RCC 7860 (cell line): ENCODE data around the gene EIF3L.

Source experiments
- DNase-seq: peaks from one replicate; pipeline ENCODE4 v3.0.0-alpha.2; 2015; ENCODE audit warnings: low spot score
- FAIRE-seq: peaks from 2 replicates; lab custom pipeline; 2012; peaks lifted over from hg19 to GRCh38; lab: Jason Lieb, UNC

EIF3L gene

DNA sequence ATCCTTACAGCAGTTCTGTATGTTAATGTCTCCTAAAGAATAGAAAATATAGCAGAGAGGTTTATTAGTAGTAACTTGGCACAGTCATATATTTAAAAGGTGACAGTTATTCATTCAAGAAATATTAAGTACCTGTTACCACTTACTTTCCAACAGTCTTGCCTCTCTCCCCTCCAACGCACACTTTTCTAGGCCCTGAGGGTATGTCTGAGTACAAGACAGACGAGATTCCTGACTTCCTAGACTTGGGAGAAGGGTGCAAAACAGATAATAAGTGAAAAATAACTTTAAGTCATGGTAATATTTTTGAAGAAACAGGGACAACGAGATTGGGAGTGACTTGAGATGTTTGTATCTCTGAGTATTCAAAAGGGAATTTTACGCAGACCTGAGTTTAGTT is 1.6 kb downstream of the EIF3L start:
- DNase-seq (no peak), FAIRE-seq (no peak)

DNA sequence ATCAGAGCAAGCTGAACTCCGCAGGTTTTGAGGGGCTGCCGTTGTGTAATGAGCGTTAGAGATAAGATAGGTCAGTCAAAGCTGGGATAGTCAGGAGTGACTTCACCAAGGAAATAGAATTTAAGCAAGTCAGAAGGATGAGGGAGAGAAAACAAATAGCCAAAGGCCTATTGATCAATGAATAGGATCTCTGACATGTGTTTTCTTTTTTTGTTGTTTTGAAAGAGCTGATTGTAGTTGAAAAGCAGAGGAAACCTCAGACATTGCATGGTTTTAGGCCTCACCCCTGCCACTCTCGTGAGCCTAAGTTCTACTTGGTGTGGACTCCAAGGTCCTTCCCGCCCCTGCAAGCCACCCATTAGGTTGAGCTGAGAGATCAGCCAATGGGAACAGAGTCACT is 3.2 kb downstream of the EIF3L start:
- no peak for FAIRE-seq

DNA sequence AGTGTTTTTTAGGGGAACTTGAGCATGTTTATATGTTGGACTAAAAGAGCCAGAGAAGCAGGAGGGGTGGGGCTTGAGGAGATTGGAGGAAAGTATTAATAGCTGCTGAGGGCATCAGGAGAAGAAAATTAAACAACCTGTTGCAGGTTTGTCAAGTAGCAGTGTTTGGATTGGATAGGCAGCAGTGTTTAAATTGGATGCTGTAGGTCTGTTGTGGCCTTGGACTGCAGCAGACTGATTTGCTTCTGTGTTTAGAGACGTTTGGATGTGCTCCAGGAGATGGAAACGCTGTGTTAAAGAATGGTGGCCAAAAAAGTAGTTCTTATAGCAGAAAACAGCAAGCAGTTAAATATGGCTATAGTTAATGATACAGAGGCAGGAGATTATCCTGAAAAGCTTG is 5.7 kb downstream of the EIF3L start:
- DNase-seq, result no peak
- FAIRE-seq, result no peak

More for the DNA sequence above, 3.2 kb downstream of the EIF3L start:
- no peak for DNase-seq

DNA sequence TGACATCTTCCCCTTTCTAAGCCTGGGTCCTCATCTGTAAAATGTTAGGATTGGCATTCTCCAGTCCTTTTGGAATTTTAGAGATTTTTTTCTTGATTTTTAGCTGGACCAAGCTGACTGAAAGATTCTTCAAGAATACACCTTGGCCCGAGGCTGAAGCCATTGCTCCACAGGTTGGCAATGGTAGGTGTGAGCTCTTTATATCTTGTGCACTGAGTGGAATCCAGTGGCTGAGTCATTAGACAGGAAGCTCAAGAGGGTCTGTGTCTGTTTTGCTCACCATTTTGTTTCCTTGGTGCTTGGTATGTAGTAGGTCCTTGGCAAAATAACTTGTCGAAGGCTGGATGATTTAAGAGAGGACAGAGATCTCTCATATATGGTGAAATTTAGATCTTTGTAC is 6.2 kb downstream of the EIF3L start:
- no peak for FAIRE-seq
- DNase-seq, result no peak

DNA sequence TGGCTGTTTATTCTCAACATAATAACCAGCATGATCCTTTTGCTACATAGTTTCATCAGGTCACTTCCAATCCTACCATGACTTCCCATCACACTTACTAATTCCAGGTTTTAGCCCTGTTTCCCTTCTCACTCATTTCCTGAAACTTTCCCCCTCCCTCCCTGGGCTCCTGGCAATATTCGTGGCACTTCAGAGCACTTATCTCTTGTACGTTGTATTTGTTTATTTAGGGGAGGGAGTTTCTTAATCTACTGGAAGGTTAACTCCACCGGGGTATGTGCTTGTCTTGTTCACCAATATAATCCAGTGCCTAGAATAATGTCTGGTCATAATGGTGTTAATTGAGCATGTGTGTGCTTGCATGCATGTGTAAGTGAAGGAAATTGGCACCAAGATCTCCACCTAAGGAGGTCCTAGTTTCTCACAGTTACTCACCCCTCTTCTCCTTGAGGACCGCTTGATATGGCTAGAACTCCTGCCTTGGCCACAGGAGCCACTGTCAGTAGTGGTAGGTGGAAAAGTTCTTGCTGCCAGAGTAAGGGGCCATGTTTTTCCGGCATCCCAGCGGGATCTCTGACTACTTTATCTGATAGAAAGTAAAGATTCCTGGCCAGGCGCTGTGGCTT is 11.7 kb downstream of the EIF3L start:
- FAIRE-seq (no peak), DNase-seq (no peak)

DNA sequence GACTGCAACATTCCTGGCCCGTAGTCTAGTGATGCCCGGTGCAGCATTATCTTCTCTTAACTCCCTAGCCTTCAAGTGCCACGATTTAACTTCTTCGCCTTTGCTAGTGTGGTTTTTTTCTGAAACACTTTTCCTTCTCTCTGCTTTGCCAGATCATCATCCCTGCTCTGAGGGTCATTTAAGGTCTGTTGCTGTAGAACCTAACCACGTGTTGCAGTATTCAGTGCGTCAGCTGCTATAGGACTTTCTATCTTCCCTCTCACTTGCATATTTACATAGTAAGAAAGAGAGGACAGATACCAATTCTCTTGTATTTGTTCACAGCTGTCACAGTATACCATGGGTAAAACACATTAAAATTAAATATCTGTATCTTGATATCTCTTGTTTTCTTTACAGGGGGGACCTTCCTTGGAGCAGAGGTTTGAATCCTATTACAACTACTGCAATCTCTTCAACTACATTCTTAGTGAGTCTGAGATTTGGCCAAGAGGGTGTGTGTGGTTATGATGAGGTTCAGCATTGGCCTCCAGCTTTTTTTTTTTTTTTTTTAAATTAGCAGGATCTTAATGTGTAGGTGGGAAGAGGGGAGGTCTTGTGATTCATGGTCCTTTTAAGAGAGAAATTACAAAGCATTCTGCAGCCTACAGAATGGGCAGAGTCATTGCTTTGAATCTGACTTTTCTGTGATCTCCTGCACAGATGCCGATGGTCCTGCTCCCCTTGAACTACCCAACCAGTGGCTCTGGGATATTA is 13.5 kb downstream of the EIF3L start:
- no peak for DNase-seq
- no peak for FAIRE-seq

DNA sequence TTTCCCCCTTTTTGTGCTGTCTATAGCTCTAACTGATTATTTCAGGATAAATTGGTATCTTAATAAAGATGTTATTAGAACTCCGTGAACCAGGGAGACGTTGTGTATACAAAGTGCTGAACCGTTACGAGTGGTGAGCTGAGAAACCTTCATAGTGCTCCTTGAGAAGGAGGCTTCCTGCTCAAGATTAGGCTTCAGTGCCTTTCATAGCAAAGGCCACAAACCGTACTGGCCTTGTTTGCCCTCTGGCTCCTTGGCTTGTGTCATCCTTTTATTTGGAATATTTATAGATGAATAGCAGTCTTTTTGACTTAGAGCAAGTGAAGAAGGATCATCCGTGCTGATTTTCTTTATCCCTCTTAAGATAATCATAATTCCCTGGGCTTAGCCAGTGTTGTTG is 16.3 kb downstream of the EIF3L start:
- FAIRE-seq, result no peak
- no peak for DNase-seq

DNA sequence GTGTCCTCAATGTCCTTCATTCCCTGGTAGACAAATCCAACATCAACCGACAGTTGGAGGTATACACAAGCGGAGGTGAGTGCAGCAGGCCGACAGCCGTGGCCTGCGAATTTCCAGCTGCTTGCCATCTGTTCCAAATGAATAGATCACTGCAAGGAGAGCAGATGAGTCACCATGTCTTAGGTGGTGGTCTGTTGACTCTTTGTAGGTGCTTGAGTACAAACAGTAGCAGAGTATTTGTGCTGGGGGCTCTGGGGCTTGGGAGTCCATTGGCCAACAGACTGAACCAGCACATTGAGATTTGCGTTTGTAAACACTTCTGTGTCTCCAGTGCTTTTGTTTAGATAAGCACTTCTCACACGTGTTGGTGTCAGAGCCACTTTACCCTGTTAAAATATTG is 21.1 kb downstream of the EIF3L start:
- FAIRE-seq (no peak), DNase-seq (no peak)

DNA sequence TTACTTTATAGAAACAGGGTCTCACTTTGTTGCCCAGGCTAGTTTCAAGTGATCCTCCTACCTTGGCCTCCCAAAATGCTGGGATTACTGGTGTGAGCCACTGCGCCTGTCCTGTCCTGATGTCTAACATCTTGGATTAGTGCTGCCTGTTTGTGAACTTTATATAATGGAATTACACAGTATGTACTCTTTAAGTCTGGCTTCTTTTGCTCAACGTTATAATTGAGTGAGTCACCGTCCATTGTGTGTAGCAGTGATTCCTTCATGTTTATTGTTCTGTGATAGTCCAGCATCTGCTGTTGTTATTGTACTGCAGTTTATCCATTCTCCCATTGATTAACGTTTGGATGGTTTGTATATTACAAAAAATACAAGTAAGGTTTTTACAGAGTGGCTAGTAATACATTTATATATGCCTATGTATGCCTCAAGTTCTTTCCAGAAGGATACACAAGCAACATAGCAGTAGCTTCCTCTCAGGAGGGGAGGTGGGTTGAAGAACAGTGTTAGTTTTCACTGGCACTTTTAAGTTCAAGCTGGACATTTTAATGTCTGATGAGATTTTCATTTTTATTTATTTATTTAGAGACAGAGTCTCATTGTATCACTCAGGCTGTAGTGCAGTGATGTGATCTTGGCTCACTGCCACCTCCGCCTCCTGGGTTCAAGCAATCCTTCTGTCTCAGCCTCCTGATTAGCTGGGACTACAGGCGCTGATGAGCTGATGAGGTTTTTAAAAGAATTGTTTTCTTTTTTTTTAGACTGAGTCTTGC is 31.6 kb downstream of the EIF3L start:
- DNase-seq (no peak), FAIRE-seq (no peak)

DNA sequence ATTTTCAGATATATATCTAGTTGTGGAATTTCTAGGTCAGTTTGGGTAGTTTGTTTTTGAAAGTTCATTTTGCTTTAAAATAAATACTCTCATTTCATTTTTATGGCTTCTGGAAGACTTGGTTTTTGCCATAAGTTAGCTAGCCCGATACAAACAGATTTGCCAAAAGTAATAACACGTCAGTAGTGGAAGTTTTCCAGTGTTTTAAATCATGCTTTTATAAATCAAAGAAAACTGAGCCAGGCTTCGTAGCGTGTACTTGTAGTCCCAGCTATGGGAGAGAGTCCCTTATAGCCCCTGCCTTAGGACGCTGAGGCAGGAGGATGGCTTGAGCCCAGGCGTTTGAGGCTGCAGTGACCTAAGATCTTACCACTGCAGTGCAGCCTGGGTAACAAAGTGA is 35.2 kb downstream of the EIF3L start:
- FAIRE-seq, result no peak
- no peak for DNase-seq

DNA sequence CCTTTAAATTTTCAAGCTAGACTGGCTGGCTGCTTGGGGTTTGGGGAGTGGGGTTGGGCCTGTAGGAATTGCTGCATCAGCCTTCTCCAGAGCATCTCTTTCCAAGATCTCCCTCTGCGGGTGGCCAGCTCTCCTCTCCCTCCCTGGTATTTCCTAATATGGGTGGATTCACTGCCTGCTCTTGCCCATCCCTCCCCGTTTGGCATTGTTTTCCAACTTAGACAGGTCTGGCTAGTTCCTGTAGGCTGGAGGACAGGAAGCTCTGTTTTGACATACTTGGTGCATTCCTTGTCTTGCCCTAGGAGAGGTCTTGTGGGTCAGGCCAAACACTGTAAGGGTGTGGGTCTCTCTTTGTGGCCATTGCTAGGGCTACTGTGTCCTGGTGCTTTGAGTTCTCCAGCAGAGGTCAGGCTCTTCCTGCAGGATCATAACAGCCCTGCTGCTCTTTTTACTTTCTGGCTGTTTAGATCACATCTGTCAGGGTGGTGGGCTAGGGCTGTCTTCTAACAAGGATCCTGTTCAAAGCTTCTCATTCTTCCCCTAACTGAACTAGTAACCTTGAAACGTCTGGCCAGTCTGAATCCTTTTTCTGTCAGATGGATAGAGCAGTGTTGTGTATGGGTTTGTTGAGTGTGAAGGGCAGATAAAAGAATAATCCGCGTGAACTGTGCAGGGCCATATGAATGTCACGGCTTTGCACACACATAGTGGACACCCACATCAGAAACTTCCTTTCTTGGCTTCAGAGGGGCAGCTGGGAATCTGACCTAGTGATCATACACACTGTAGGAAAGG is 38.6 kb downstream of the EIF3L start:
- DNase-seq (no peak), FAIRE-seq (no peak)

DNA sequence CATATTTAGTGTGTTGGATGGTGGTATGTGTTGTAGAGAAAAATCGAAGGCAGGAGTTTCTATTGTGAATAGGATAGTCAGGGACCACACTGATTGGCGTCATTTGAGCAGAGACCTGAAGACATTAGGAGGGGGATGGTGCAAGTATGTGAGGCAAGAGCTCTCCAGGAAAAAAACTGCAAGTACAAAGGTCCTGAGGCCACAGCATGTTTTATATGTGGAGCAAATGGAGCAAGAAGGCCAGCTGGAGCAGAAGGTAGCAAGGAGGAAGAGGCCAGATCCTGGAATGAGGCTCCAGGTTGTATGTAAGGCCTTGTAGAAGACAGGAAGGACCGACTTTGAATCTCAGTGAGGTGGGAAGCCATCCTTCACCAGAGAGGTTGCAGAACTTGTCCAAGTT is 42.7 kb downstream of the EIF3L start:
- DNase-seq (no peak), FAIRE-seq (no peak)

DNA sequence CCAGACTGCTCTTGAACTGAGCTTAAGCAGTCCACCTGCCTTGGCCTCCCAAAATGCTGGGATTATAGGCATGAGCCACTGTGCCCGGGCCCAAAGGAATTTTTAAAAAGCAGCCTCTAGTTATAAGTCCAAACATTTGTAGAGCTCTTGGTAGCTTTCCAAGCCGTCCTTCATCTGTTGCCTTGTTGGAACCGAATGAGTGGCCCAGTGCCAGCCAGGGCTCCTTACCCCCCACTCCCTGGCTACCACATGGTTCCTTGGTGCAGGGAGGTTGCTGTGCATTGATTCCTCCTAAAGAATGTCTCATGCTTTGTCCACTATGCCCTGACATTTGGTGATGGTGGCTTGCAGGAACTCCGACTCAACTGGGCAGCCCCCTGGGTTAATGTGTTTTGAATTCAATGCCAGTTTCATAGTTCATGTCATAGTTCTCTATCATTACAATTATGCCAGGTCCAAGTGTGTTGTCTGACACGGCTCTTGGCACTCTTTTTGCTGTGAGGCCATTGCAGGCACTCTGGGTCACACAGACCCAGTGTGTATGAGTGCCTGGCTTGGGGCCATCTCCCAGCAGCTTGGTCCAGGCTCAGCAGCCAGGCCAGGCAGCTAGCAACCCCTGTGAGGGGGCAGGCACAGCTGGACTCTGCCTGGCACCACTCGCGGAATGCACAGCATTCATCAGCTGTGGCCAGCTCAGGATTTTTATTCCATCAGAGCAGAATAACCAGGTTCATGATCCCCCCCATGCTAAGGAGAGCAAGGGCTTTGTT is 43.5 kb downstream of the EIF3L start:
- FAIRE-seq, result no peak
- DNase-seq, result no peak

DNA sequence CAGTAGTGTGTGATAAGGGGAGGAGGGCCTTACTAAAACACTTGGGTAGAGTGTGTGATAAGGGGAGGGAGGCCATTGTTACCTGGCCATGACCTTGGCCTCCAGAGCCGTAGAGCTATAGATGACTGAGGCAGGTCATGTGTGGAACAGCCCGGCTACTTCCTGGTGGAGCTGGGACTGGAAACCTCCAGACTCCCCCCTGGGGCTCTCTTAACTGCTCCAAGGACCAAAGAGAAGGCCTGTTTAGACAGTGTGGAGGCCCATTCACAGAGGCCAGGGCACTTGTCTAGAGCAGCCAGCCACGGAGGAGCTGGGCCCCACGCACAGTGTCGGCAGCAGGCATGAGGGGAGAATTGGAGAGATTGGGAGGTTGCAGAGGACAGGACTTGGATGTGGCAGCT is 44.4 kb downstream of the EIF3L start:
- DNase-seq (no peak), FAIRE-seq (no peak)

DNA sequence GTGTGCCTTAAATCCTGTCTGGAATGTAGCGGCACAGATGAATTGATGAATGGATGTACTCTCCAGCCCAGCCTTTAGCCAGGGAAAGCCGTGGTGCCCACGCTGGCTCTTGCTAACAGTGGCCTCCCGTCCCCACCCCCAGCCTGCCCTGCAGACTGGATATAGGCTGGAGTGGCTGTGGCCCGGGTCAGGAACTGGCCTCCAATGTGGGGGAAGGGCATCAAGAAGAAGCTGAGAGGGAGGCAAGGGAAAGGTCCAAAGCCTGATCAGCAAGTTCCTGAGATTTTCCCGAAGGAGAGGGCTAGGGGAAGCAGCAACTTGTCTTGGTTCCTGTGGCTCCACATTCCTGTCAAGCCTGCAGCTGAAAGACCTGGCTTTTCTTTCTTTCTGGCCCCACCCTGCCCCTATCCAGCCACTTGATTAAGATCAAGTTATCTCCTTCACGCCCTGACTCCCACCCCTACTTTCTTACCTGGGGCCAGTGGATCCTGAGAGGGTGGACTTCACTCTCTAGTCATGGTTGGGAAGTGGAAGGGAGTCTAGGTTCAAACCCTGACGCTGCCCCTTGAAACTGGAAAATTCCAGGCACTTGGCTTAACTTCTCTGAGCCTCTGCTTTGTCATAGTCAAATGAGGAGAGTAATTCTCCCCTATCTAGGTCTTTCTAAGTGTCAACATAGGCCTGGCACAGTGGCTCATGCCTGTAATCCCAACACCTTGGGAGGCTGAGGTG is 45.9 kb downstream of the EIF3L start:
- DNase-seq (no peak), FAIRE-seq (no peak)

DNA sequence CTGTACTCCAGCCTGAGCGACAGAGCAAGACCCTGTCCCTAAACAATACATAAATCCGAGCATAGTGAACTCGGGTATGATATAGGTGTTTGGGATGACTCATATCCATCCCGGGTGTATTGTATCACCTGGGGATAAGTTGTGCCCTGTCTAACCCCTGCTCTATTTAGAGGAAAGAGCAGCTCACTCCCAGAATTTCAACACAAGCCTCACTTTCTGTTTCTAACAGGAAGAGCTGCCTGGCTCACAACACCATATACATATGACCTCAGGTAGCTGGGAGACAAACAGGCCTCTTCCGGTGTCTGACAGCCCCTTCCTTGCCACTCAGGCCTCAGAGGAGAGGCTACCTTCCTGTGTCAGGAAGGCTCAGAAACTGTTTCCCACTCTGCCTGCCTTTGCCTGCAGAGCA is 47.0 kb downstream of the EIF3L start:
- DNase-seq (no peak), FAIRE-seq (no peak)

DNA sequence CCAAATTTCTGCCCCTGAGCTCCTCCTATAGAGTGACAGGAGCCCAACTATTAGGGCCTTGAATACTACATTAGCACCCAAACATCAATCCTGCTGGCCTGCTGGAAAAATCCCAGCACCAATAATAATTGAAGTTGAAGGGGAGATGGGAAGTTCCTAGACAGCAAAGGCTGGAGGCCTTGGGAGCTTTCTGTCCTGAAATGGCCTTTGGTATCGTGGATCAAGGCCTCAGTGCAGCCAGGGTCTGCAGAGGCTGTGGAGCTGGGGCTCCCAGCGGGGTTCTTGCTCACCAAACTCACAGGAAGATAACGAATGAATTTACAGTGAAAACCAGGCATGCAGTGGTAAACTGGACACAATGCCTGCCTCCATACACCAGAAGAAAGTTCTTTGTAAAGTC is 47.7 kb downstream of the EIF3L start:
- no peak for DNase-seq
- no peak for FAIRE-seq

DNA sequence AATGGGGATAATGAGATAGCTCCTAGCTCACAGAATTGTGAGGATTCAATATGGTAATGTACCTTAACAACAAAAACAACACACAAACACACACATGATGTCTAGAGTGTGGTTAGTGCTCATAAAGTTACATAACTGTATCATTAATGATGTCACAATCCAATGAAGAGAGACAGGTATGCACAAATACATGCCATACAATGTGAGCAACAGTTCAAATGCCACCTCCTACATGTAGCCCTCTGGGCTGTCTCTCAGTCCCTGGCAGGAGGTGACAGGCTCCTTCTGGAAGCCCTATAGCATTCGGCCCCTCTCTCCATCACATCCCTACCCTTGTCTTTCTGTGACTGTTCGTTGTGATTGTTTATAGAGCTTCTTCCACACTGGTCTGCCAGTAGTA is 48.6 kb downstream of the EIF3L start:
- DNase-seq, result no peak
- no peak for FAIRE-seq

DNA sequence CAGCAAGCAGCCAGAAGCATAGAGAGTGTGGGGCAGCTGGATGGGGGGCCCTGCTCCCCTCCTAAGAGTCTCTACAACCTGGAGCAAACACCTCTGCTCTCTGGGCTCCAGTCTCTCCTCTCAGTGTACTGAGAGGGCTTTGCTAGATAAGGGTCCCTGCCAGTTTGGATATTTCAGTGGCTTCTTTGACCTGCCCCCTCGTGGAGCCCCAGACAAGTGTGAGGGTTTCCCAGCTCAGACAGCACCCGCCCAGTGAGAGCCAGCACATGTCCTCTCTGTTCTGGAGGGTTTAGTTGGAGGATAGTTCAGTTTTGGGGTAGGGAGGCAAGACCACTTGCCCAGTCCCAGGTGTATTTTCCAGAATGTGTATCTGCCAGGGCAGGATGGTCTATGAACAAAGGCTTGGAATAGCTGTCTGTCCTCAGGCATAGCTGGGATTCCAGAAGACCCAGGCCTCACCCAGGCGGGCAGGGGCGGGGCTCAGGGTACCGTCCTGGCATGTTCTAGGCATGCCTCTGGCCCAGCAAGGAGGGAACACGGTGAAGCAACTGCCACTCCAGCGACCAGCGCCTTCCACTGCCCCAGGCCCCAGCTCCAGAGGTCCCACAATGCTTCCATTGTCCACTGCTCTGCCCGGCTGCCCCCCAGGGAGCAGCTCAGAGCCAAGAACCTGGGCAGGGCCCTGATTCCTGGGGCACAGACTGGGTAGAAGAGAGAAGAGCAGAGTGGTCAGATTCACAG is 49.4 kb downstream of the EIF3L start:
- FAIRE-seq, result no peak
- DNase-seq, result no peak
